Stimulated activated naive B cell treated with anti-CD40 and anti-IgM and Interleukin-4, amounts not matched to agents 10 μg/mL and 1 μg/mL and 100 μg/mL, for 72 hours (primary cell): ENCODE results near the gene CACNA2D3.

Source experiments
- ATAC-seq, 2 donors: fragments of 150-1000 bp; cut with Tn5 transposase; replicated peaks; 2 replicates each; pipeline ENCODE4 v1.10.0; 2021; ENCODE audit warnings: moderate library complexity in 1 of 2
- DNase-seq: peaks from one replicate; pipeline ENCODE4 v3.0.0; 2021
- H3K27ac Mint-ChIP-seq: one replicate; pipeline ENCODE4 v1.8.0; 2022; ENCODE audit warnings: mild to moderate bottlenecking, mixed read lengths
- H3K27me3 Mint-ChIP-seq, 2 donors: one replicate each; pipeline ENCODE4 v1.8.0; 2022; ENCODE audit warnings: mixed read lengths in 2 of 2
- H3K36me3 Mint-ChIP-seq, 2 donors: one replicate each; pipeline ENCODE4 v1.8.0; 2022; ENCODE audit warnings: mixed read lengths in 2 of 2, mild to moderate bottlenecking in 1 of 2
- H3K4me1 Mint-ChIP-seq, 2 donors: one replicate each; pipeline ENCODE4 v1.8.0; 2022; ENCODE audit warnings: mixed read lengths in 2 of 2, mild to moderate bottlenecking in 1 of 2
- H3K4me3 Mint-ChIP-seq, 2 donors: one replicate each; pipeline ENCODE4 v1.8.0; 2022; ENCODE audit warnings: mild to moderate bottlenecking in 2 of 2, mixed read lengths in 2 of 2, moderate library complexity in 1 of 2
- H3K9me3 Mint-ChIP-seq, 2 donors: one replicate each; pipeline ENCODE4 v1.8.0; 2022; ENCODE audit warnings: mixed read lengths in 2 of 2, mild to moderate bottlenecking in 1 of 2

CACNA2D3 gene

DNA sequence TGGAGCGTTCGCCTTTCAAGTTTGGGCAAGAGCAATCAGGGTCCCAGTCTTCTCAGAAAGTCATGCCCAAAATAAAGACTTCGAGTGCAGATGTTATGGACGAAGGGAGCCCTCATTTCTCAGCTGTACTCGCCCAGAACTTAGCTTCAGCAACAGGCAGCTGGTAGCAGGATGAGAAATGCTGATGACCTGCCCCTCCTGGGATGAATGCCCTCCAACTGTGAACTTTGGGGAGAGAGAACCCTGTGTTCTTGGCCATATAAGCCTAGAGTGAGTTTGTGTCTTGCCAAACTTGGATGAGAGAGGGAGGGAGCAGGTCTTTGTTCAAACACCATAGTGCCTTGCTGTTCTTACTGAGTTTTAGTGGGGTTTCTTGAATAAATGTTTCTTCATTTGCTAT, 405.2 kb downstream of the CACNA2D3 start:
- Mint-ChIP-seq H3K9me3 (peaks cover 14 to 23% of the 10 kb centered on the region in 2 donors), H3K36me3 (no peaks in the 10 kb centered on the region), H3K4me1 (no peaks in the 10 kb centered on the region), H3K4me3 (no peak overlapping the region), H3K27ac (no peak overlapping the region), H3K27me3 (no peaks in the 10 kb centered on the region)
- no peak for ATAC-seq
- no peak for DNase-seq

DNA sequence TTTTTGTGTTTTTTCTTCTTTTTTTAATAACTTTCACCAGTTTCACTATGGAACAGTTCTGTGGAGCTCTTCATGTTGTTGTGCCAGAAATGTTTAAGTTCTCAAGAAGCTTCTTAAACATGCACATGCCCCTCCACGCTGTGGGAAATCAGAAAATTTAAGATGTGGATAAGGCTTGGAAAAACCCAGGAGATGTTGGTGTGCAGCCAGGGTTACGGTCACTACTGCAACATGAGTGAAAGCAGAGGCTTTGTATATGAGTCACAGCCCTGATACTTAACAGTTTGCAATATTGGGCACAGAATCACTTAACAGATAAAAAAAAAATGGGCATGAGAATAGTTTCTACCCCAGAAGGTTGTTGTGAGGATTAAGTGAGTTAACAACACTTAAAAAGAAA, 405.6 kb downstream of the CACNA2D3 start:
- no peaks in the 10 kb centered on the region for H3K4me1 Mint-ChIP-seq
- peaks cover 13 to 23% of the 10 kb centered on the region in 2 donors for H3K9me3 Mint-ChIP-seq
- DNase-seq (no peak), ATAC-seq (no peak)
- no peak overlapping the region for H3K27ac Mint-ChIP-seq
- peaks cover 0 to 4% of the 10 kb centered on the region in 2 donors for H3K27me3 Mint-ChIP-seq
- H3K36me3 Mint-ChIP-seq: no peaks in the 10 kb centered on the region
- no peak overlapping the region for H3K4me3 Mint-ChIP-seq

DNA sequence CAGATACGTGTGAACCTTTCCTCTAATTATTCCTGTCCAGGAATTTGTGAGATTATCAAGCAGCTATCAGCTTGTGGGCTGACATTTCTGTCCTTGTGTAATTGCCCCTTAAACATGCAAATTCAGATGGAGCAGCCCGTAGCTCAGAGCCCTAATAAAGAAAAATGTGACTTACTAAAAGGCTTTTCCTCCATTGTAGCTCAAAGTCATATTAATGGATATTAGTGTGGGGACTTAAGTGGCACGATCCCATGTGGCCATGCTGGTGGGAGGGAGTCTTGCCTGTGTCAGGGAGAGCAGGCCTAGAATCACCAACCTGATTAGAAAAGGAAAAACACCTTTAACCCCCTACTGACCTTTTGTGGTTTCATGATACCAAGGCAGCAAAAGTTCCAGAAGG, 406.3 kb downstream of the CACNA2D3 start:
- Mint-ChIP-seq H3K27ac (no peak overlapping the region), H3K27me3 (peaks cover 0 to 5% of the 10 kb centered on the region in 2 donors), H3K36me3 (no peaks in the 10 kb centered on the region), H3K4me1 (no peaks in the 10 kb centered on the region), H3K9me3 (peaks cover 13 to 19% of the 10 kb centered on the region in 2 donors), H3K4me3 (no peak overlapping the region)
- ATAC-seq (no peak), DNase-seq (no peak)

DNA sequence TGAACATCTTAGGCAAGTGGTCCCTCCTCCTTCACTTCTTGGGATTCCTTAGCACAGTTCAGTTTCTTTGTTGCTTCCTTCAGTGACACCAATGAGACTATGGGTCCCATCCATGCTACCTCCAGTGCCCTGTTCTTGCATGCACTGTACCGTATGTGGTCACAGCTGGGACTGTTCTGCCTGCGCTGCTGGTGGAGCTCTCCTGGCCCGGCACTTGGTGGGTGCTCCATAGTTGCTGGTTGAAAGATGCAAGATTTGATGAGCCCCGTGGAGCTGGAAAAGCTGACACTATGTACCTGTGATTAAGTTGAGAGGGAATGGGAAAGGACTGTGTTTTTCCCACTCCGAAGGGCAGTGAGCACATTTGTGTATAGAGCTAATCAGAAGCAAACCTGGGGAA, 407.7 kb downstream of the CACNA2D3 start:
- Mint-ChIP-seq H3K27me3 (peaks cover 0 to 5% of the 10 kb centered on the region in 2 donors), H3K9me3 (peaks cover 10 to 12% of the 10 kb centered on the region in 2 donors), H3K4me1 (no peaks in the 10 kb centered on the region), H3K36me3 (no peaks in the 10 kb centered on the region), H3K4me3 (no peak overlapping the region), H3K27ac (no peak overlapping the region)
- DNase-seq: no peak
- ATAC-seq: no peak

DNA sequence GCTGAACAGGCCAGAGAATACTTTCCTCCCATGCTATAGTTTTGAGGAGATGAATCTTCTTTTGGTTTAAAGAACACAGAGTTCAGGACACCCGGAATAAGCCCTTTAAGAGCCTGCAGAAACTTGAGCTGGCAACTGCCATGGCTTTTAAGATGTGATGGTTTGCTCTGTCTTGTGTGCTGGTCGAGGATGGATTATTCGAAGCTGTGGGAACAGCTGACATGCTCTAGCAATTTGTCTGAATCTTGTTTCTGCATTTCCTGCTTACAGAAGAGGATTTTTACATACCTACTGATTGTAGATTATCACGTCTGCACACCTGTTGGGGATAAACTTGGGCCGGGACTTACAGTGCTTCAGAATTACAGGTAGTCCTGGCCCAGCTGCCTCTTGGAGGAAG, 408.6 kb downstream of the CACNA2D3 start:
- no peak for DNase-seq

DNA sequence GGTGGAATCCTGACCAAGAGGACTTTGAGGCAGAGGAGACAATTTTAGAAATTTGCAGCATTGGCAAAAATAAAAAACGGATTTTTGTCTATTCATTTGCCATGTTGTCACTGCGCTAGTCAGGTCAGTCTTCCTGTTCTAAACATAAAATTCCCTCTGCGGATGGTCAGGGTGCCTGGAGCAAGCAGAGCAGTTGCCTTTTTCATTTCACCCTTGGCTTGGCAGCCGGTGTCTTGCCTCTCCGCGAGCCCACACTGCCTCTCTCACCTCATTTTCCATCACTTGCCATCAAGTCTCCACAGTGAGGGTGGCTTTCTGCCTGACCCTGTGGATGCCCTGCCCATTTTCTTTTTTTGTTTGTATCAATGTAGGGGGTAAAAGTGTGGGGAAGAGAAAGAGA, 409.4 kb downstream of the CACNA2D3 start:
- Mint-ChIP-seq H3K27me3 (peaks cover 0 to 5% of the 10 kb centered on the region in 2 donors), H3K9me3 (peaks cover 6% of the 10 kb centered on the region in 2 donors), H3K4me1 (no peaks in the 10 kb centered on the region), H3K27ac (no peak overlapping the region), H3K4me3 (no peak overlapping the region), H3K36me3 (no peaks in the 10 kb centered on the region)
- ATAC-seq (no peak), DNase-seq (no peak)

More for the DNA sequence above, 408.6 kb downstream of the CACNA2D3 start:
- Mint-ChIP-seq H3K36me3 (no peaks in the 10 kb centered on the region), H3K27me3 (peaks cover 0 to 5% of the 10 kb centered on the region in 2 donors), H3K4me3 (no peak overlapping the region), H3K9me3 (peaks cover 6 to 8% of the 10 kb centered on the region in 2 donors), H3K4me1 (no peaks in the 10 kb centered on the region), H3K27ac (no peak overlapping the region)
- no peak for ATAC-seq

DNA sequence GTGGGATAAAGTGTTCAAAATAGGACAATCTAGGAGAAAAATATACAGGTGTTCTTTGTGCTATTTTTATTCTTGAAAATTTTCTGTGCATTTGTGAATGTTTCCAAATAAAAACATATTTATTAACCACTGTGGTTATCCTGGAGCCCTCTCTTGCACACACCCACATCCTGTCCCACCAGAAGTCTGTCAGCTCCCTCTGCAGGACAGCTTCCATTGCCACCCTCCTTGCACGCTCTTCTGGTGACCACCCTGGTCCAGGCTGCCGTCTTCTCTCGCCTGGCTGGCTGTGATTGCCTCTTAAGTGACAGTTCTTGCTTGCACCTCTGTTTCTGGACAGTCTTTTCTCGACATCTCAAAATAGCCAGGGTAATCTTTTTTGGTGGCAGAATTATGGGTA, 411.5 kb downstream of the CACNA2D3 start:
- no peak for ATAC-seq
- no peak overlapping the region for H3K4me3 Mint-ChIP-seq

DNA sequence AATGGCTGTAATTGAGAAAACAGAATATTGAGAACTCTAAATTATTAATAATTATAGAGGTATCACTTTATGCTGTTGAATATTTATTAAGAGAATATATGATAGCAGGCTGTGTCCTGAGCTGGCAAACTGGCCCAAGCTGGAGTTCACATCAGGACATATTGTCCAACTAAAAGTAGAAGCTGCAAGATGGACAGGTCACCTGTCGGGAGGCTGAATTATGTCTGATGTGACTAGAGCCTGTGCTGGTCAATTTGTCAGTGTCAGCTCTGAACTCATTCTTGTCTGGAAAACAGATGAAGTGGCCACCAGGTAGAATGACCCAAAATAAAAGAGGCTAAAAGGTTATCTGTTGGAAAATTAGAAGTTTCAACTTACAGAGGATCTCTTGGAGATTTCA, 413.3 kb downstream of the CACNA2D3 start:
- H3K27ac Mint-ChIP-seq: no peak overlapping the region
- ATAC-seq (no peak), DNase-seq (no peak)
- no peak overlapping the region for H3K4me3 Mint-ChIP-seq
- H3K27me3 Mint-ChIP-seq: peaks cover 0 to 5% of the 10 kb centered on the region in 2 donors
- no peaks in the 10 kb centered on the region for H3K4me1 Mint-ChIP-seq
- peaks cover 0 to 1% of the 10 kb centered on the region in 2 donors for H3K9me3 Mint-ChIP-seq
- H3K36me3 Mint-ChIP-seq: no peaks in the 10 kb centered on the region

More for the DNA sequence above, 411.5 kb downstream of the CACNA2D3 start:
- H3K27me3 Mint-ChIP-seq: peaks cover 0 to 5% of the 10 kb centered on the region in 2 donors
- H3K36me3 Mint-ChIP-seq: no peaks in the 10 kb centered on the region
- H3K27ac Mint-ChIP-seq: no peak overlapping the region
- DNase-seq: no peak
- no peaks in the 10 kb centered on the region for H3K4me1 Mint-ChIP-seq
- no peaks in the 10 kb centered on the region for H3K9me3 Mint-ChIP-seq

DNA sequence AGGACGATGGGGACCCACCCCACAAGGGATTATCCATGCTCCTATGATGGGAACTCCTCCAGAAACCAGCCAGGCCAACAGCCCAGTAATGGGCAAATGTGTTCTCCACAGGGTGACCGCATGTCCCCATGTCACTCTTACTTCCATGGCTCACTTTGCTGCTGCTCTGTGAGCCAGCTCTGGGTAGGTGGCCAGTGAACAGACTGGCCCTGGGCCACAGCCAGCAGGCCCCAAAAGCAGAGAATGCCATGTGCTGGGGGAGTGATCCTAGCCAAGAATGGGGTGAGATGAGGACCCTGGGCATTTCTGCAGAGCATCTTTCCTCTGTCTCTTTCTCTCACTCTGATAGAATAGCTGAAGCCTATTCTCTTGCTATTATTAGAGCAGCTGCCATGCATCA, 414.1 kb downstream of the CACNA2D3 start:
- ATAC-seq (no peak), DNase-seq (no peak)
- Mint-ChIP-seq H3K4me1 (no peaks in the 10 kb centered on the region), H3K9me3 (peaks cover 0 to 1% of the 10 kb centered on the region in 2 donors), H3K36me3 (no peaks in the 10 kb centered on the region), H3K27me3 (peaks cover 0 to 5% of the 10 kb centered on the region in 2 donors), H3K27ac (no peak overlapping the region), H3K4me3 (no peak overlapping the region)

DNA sequence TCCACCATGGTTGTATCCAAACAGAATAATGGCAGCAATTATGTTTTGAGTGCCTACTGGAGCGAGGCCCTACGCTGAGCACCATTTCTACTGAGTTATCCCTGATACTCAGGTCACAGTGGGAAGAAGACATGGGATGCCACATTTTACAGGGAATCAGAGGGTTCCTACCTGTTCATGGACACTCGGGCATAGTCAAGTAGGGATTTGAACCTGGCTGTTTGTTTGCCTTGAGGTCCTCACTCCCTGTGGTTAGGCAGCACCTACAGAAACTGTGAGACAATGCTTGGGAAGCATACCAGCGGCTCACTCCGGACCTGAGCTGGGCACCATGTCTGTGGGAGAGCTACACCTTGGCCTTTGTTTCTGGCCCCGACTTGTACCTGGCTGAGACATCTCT, 415.2 kb downstream of the CACNA2D3 start:
- Mint-ChIP-seq H3K9me3 (peaks cover 1 to 4% of the 10 kb centered on the region in 2 donors), H3K4me1 (no peaks in the 10 kb centered on the region), H3K4me3 (no peak overlapping the region), H3K27ac (no peak overlapping the region), H3K27me3 (peaks cover 0 to 5% of the 10 kb centered on the region in 2 donors), H3K36me3 (no peaks in the 10 kb centered on the region)
- DNase-seq: no peak
- no peak for ATAC-seq

DNA sequence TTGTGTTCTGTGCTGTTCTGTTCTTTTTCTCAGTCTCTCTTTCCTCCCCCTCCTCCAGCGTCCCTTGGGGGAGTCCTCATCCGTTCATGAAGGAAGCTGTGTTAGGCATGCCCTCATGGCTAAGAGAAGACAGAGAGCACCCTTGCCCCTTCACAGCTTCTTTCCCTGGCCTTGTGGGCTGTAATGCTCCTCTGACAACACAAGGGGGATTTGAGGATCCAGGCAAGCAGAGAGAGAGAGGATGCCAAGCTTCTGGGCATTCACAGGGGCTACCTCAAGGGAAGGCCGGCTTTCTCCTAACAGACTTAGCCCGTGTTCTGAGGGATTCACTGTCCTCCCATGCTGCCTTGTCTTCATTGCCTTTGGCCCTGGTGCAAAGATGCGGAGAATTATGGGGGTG, 416.0 kb downstream of the CACNA2D3 start:
- Mint-ChIP-seq H3K27me3 (no peaks in the 10 kb centered on the region), H3K4me1 (no peaks in the 10 kb centered on the region), H3K4me3 (no peak overlapping the region), H3K27ac (no peak overlapping the region), H3K36me3 (no peaks in the 10 kb centered on the region), H3K9me3 (peaks cover 1 to 4% of the 10 kb centered on the region in 2 donors)
- DNase-seq (no peak), ATAC-seq (no peak)

DNA sequence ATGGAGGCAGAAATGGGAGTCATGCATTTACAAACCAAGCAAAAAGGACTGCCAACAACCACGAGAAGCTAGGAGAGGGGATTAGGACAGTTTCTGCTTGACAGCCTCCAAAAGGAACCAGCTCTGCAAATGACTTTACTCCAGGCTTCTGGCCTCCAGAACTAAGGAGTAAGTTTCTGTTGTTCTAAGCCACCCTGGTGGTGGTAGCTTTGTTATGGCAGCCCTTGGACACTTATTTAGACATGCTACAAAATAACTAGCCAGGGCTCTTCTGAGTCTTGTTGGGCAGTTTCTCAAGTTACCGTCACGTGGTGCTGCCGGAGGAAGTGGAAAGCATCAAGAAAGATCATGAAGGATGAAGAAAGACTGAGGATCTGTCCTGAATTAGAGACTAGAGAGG, 419.0 kb downstream of the CACNA2D3 start:
- no peak for DNase-seq
- no peak overlapping the region for H3K27ac Mint-ChIP-seq
- peaks cover 1 to 4% of the 10 kb centered on the region in 2 donors for H3K9me3 Mint-ChIP-seq
- H3K4me1 Mint-ChIP-seq: no peaks in the 10 kb centered on the region
- H3K36me3 Mint-ChIP-seq: no peaks in the 10 kb centered on the region
- ATAC-seq: no peak
- H3K4me3 Mint-ChIP-seq: no peak overlapping the region
- no peaks in the 10 kb centered on the region for H3K27me3 Mint-ChIP-seq

DNA sequence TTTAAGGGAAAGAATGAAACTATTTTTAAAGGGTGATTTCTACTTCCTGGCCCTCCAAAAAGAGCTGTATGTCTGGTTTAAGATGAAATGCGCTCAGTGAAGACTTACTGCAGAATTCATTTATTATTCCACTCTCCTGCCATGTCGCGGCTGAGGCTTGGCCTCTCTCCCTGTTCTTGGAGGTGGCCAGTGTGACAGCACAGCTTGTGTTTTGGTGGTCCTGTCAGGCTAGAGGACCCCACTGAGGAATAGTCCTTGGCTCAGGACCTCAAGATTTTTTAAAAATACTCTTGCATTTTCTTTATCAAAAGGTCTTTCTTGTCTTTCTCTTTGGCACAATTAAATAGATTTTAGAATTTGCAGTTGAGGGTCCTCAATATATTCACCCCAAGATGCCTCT, 421.1 kb downstream of the CACNA2D3 start:
- no peaks in the 10 kb centered on the region for H3K4me1 Mint-ChIP-seq
- DNase-seq (no peak), ATAC-seq (no peak)
- H3K4me3 Mint-ChIP-seq: no peak overlapping the region
- H3K27ac Mint-ChIP-seq: no peak overlapping the region
- H3K36me3 Mint-ChIP-seq: no peaks in the 10 kb centered on the region
- H3K27me3 Mint-ChIP-seq: no peaks in the 10 kb centered on the region
- peaks cover 1 to 4% of the 10 kb centered on the region in 2 donors for H3K9me3 Mint-ChIP-seq

DNA sequence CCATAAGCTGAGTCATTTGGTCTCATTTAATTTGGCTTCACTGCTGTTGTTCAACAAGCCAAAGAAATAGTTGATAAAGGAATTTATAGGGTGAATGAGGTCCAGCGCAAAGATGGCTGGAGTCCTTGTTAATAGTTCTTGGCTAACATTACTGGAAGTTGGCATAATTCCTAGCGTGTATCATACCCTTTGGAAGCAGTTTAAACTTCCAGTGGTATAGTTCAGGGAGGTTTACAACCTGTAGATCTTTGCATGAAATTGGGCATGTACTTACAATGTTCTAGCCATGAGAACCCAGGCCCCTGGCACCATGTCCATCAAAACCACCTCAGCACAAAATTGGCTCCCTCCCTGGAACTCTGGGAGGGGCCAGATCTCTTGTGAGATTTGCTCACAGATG, 424.7 kb downstream of the CACNA2D3 start:
- Mint-ChIP-seq H3K36me3 (no peaks in the 10 kb centered on the region), H3K4me3 (no peak overlapping the region), H3K4me1 (no peaks in the 10 kb centered on the region), H3K9me3 (no peaks in the 10 kb centered on the region), H3K27ac (no peak overlapping the region), H3K27me3 (no peaks in the 10 kb centered on the region)
- no peak for DNase-seq
- no peak for ATAC-seq

DNA sequence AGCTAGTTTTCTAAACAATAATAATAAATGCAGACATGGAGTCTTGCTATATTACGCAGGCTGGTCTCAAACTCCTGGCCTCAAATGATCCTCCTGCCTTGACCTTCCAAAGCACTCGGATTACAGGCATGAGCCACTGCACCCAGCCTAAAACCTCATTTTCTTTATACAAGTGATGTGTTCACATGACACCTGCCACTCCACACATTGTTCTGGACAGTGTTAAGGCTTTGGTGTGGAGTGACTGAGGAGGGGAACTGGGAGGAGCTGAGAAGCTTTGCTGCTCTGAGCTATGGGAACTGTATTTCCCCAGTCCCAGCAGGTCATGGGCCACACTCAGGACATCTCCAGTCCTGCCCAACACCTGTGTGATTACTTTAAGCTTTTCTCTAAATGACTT, 425.5 kb downstream of the CACNA2D3 start:
- Mint-ChIP-seq H3K4me1 (no peaks in the 10 kb centered on the region), H3K27ac (no peak overlapping the region), H3K9me3 (no peaks in the 10 kb centered on the region), H3K27me3 (no peaks in the 10 kb centered on the region), H3K4me3 (no peak overlapping the region), H3K36me3 (no peaks in the 10 kb centered on the region)
- no peak for ATAC-seq
- no peak for DNase-seq

DNA sequence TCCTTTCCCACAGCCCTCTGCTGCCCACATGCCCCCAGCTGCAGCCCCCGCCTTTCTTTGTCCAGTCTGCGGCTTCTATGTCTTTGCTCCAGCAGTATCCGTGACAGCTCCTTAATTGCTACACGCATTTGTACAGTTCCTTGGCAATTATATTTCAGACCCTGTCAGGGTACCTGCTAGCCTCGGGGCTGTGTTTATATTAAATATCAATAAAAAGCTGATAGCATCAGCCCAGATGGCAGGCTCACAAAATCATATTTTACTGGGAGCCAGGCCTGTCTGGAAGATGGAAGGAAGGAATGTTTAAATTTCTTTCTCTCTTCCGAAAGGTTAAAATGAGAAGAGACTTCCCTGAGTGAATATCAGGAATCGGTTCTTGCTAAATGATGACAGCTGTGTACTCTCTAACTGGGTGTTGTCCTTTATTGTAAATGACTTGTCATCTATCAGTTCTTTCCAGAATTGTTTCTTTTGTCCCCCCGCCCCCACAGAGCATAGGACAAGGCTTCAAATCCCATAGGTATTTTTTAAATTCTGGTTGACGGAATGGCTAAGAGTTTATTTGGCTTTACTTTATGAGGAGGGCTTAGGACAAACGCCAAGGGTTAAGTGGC, 427.4 kb downstream of the CACNA2D3 start:
- Mint-ChIP-seq H3K36me3 (no peaks in the 10 kb centered on the region), H3K9me3 (no peaks in the 10 kb centered on the region)
- no peak for ATAC-seq

More for the DNA sequence above, 427.4 kb downstream of the CACNA2D3 start:
- Mint-ChIP-seq H3K4me3 (no peak overlapping the region), H3K4me1 (no peaks in the 10 kb centered on the region), H3K27me3 (no peaks in the 10 kb centered on the region), H3K27ac (no peak overlapping the region)
- no peak for DNase-seq
